NT2/D1 (cell line): ENCODE data around the gene MAGI2.

ENCODE experiments used
- DNase-seq: peaks from one replicate; pipeline ENCODE4 v3.0.0-alpha.2; 2011; ENCODE audit warnings: low read depth, low spot score
- H3K27me3 ChIP-seq: 2 replicates; pipeline ENCODE4 v1.6.0; 2011; ENCODE audit warnings: mild to moderate bottlenecking; ENCODE audit not compliant: insufficient read length, insufficient read depth
- H3K36me3 ChIP-seq: 2 replicates; pipeline ENCODE4 v1.6.1; 2011; ENCODE audit warnings: mild to moderate bottlenecking, low read length, mixed read lengths; ENCODE audit not compliant: insufficient read depth, insufficient read length
- H3K4me1 ChIP-seq: 2 replicates; pipeline ENCODE4 v1.5.1; 2011; ENCODE audit not compliant: insufficient read depth, insufficient read length
- H3K4me3 ChIP-seq: 2 replicates; pipeline ENCODE4 v1.5.1; 2011; ENCODE audit warnings: low read depth; ENCODE audit not compliant: insufficient read length
- H3K9ac ChIP-seq: 2 replicates; pipeline ENCODE4 v1.6.0; 2011; ENCODE audit warnings: low read depth; ENCODE audit not compliant: insufficient read length
- H3K9me3 ChIP-seq: 2 replicates; pipeline ENCODE4 v1.5.1; 2011; ENCODE audit warnings: mild to moderate bottlenecking, low read length; ENCODE audit not compliant: insufficient read depth
- SUZ12 ChIP-seq: IDR thresholded peaks from 2 replicates; pipeline ENCODE4 v1.6.1; 2011; ENCODE audit not compliant: insufficient read length, insufficient read depth; ENCODE audit errors: extremely low read depth
- YY1 ChIP-seq: IDR thresholded peaks from 2 replicates; pipeline ENCODE4 v1.6.1; 2011; ENCODE audit not compliant: insufficient read length, insufficient read depth
- ZNF274 ChIP-seq: IDR thresholded peaks from 2 replicates; pipeline ENCODE4 v1.6.1; 2011; ENCODE audit warnings: mild to moderate bottlenecking, low read depth, low read length

MAGI2 gene

GRCh38 chr7:78792006-78792405, 661.5 kb downstream of the MAGI2 start:
- Histone ChIP-seq H3K9me3 (no peaks in the 10 kb centered on the region), H3K9ac (no peak overlapping the region), H3K4me1 (no peaks in the 10 kb centered on the region), H3K4me3 (no peak overlapping the region), H3K27me3 (no peaks in the 10 kb centered on the region), H3K36me3 (no peaks in the 10 kb centered on the region)
- DNase-seq: no peak
- TF ChIP-seq YY1 (no peak), ZNF274 (no peak), SUZ12 (no peak)

GRCh38 chr7:78788464-78788863, 665.0 kb downstream of the MAGI2 start:
- H3K9me3 ChIP-seq: no peaks in the 10 kb centered on the region
- TF ChIP-seq SUZ12 (no peak), ZNF274 (no peak), YY1 (no peak)
- no peak for DNase-seq

GRCh38 chr7:78787854-78788253, 665.6 kb downstream of the MAGI2 start:
- no peak for TF ChIP-seq SUZ12
- no peak for TF ChIP-seq YY1
- no peak for TF ChIP-seq ZNF274
- H3K27me3 ChIP-seq: no peaks in the 10 kb centered on the region
- no peak for DNase-seq
- H3K36me3 ChIP-seq: no peaks in the 10 kb centered on the region
- no peak overlapping the region for H3K9ac ChIP-seq
- no peaks in the 10 kb centered on the region for H3K4me1 ChIP-seq
- no peaks in the 10 kb centered on the region for H3K9me3 ChIP-seq
- no peak overlapping the region for H3K4me3 ChIP-seq

More at GRCh38 chr7:78788464-78788863, 665.0 kb downstream of the MAGI2 start:
- Histone ChIP-seq H3K27me3 (no peaks in the 10 kb centered on the region), H3K4me1 (no peaks in the 10 kb centered on the region), H3K4me3 (no peak overlapping the region), H3K9ac (no peak overlapping the region), H3K36me3 (no peaks in the 10 kb centered on the region)

- TF ChIP-seq YY1: no peak
- TF ChIP-seq SUZ12: no peak
- TF ChIP-seq ZNF274: no peak
- DNase-seq: no peak
- H3K9me3 ChIP-seq: no peaks in the 10 kb centered on the region
- H3K27me3 ChIP-seq: no peaks in the 10 kb centered on the region
- H3K4me1 ChIP-seq: no peaks in the 10 kb centered on the region
- H3K4me3 ChIP-seq: no peak overlapping the region
- H3K36me3 ChIP-seq: no peaks in the 10 kb centered on the region
- no peak overlapping the region for H3K9ac ChIP-seq
These were observed 667.4 kb downstream of the MAGI2 start for GRCh38 chr7:78786055-78786454.

- no peak overlapping the region for H3K9ac ChIP-seq
- H3K4me3 ChIP-seq: no peak overlapping the region
- no peaks in the 10 kb centered on the region for H3K9me3 ChIP-seq
- no peak for DNase-seq
- no peaks in the 10 kb centered on the region for H3K4me1 ChIP-seq
- no peaks in the 10 kb centered on the region for H3K27me3 ChIP-seq
- no peaks in the 10 kb centered on the region for H3K36me3 ChIP-seq
- TF ChIP-seq YY1 (no peak), SUZ12 (no peak), ZNF274 (no peak)
These were observed 670.1 kb downstream of the MAGI2 start for GRCh38 chr7:78783179-78783962.

GRCh38 chr7:78780560-78780959, 672.9 kb downstream of the MAGI2 start:
- H3K9me3 ChIP-seq: no peaks in the 10 kb centered on the region
- H3K36me3 ChIP-seq: no peaks in the 10 kb centered on the region
- H3K9ac ChIP-seq: no peak overlapping the region
- no peaks in the 10 kb centered on the region for H3K27me3 ChIP-seq
- no peak overlapping the region for H3K4me3 ChIP-seq
- DNase-seq: no peak
- TF ChIP-seq YY1 (no peak), SUZ12 (no peak), ZNF274 (no peak)
- H3K4me1 ChIP-seq: no peaks in the 10 kb centered on the region

- TF ChIP-seq YY1: no peak
- Histone ChIP-seq H3K9ac (no peak overlapping the region), H3K27me3 (no peaks in the 10 kb centered on the region), H3K9me3 (no peaks in the 10 kb centered on the region), H3K4me1 (no peaks in the 10 kb centered on the region), H3K4me3 (no peak overlapping the region), H3K36me3 (no peaks in the 10 kb centered on the region)
- DNase-seq: no peak
These were observed 673.7 kb downstream of the MAGI2 start for GRCh38 chr7:78779788-78780187.
